ENCODE data around the gene HIVEP2. TPM values are rescaled to one million over a fixed set of nuclear protein-coding genes. Genes with fewer than 3 reads are reported as not detected.

Gene HIVEP2
- total and polyA plus RNA-seq, 4 experiments from 2014 or later = 5.0 to 92.7 (median 56.7) TPM

DNA sequence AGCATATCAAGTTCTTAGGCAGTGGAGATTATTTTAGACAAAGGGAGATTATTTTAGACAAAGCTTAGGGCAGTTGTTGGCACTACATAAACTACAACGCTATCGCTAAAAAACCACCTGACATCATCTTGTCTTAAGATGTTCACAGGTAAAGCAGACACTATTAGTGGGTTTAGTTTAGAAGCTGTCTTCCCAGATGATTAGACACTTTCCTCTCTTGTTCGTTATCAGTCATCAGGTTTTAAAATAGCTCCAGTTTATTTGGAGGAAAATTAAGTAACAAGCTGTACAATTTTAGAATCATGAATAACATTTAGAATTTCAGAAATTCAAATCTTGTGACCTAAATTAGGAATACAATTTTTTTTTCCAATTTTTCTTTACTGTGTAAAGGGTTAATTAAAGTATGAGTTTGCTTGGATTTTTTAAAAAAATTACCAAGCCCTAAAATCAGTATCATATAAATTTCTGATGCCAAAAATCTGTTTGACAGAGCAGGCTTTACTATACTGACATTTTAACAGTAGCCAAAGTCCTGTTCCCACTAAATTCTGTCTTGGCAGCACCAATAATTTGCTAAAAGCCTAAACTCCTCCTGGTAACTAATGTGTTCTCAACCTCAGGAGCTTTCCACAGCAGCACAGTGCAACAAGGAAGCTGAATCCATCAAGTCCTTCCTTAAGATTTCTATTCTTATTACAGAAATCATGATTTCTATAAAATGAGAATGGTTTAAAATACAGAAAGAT, 109.0 kb downstream of the HIVEP2 start:
- Mint-ChIP-seq H3K9me3 (no peaks in the 10 kb centered on the region), H3K4me3 (peak overlapping the region in 3 of 8 donors; percentile 13 to 53 (median 26)), H3K27me3 (no peaks in the 10 kb centered on the region), H3K36me3 (peaks cover 22 to 32% of the 10 kb centered on the region in 2 donors), H3K27ac (peak overlapping the region in 5 of 7 donors; percentile 14 to 76 (median 74)), H3K4me1 (peaks cover 59 to 78% (median 67%) of the 10 kb centered on the region in 4 donors)
- H3K4me1 ChIP-seq (ENCODE audit: insufficient read depth, low read length) = peaks cover 75% of the 10 kb centered on the region
- no peaks in the 10 kb centered on the region for H3K36me3 ChIP-seq (ENCODE audit: insufficient read depth, low read length)
- intact Hi-C loops (cut with micrococcal nuclease) = loop anchor here (1.0 kb wide), 1 partner anchor 7 kb away; no protein-coding TSS in a partner anchor
- no peak overlapping the region for H3K4me3 ChIP-seq (ENCODE audit: low read length in 2 of 2)
- no peaks in the 10 kb centered on the region for H3K9me3 ChIP-seq (ENCODE audit: control insufficient read depth in 1 of 2, low read length in 2 of 2)
- POLR2A ChIA-PET (ENCODE audit: partially characterized antibody) = interaction anchor here (0.8 to 15.4 kb wide), 10 partner anchors 9 to 111 kb away, joined by 3 to 409 read pairs (median 10); no protein-coding TSS in a partner anchor
- DNase-seq = no peak
- no peaks in the 10 kb centered on the region for H3K27me3 ChIP-seq (ENCODE audit: insufficient read depth, low read length)
- CTCF ChIA-PET (ENCODE audit: partially characterized antibody) = interaction anchor here (1.0 to 2.4 kb wide), 8 partner anchors 11 to 143 kb away, joined by 3 to 16 read pairs (median 4); no protein-coding TSS in a partner anchor
- H3K27ac ChIP-seq (ENCODE audit: low read depth, low read length) = no peak overlapping the region

DNA sequence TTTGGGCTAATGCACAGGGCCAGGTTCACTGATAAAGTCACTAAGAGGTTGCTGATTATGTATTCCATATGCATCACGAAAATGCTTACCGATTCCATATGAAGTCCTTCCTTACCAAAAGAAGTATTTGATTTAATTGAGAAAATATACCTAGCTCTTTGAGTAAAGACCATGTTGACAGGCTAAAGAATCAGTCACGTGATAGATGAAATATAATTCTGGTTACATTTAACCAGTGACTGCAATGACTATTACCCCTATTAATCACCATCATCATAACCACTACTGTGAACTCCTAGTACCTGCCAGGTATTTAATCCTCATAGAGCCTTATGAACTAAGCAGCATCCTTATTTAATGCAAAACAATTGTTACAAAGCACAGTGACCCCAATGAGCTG, 110.1 kb downstream of the HIVEP2 start:
- Mint-ChIP-seq H3K27ac (peak overlapping the region in 5 of 7 donors; percentile 9 to 40 (median 25)), H3K4me3 (peak overlapping the region in 2 of 8 donors; percentile 15 to 21), H3K9me3 (no peaks in the 10 kb centered on the region), H3K4me1 (peaks cover 65 to 84% (median 73%) of the 10 kb centered on the region in 4 donors), H3K36me3 (peaks cover 28 to 43% of the 10 kb centered on the region in 2 donors), H3K27me3 (no peaks in the 10 kb centered on the region)
- intact Hi-C loops (cut with micrococcal nuclease) = loop anchor here (1.0 kb wide), 1 partner anchor 8 kb away; no protein-coding TSS in a partner anchor
- Histone ChIP-seq H3K27me3 (ENCODE audit: insufficient read depth, low read length) (no peaks in the 10 kb centered on the region), H3K36me3 (ENCODE audit: insufficient read depth, low read length) (no peaks in the 10 kb centered on the region), H3K4me3 (ENCODE audit: low read length in 2 of 2) (no peak overlapping the region), H3K4me1 (ENCODE audit: insufficient read depth, low read length) (peaks cover 68% of the 10 kb centered on the region), H3K27ac (ENCODE audit: low read depth, low read length) (no peak overlapping the region), H3K9me3 (ENCODE audit: control insufficient read depth in 1 of 2, low read length in 2 of 2) (no peaks in the 10 kb centered on the region)
- POLR2A ChIA-PET (ENCODE audit: partially characterized antibody) = interaction anchor here (0.7 to 15.4 kb wide), 10 partner anchors 8 to 112 kb away, joined by 3 to 409 read pairs (median 4); no protein-coding TSS in a partner anchor
- DNase-seq = no peak
- CTCF ChIA-PET (ENCODE audit: partially characterized antibody) = interaction anchor here (1.1 kb wide), 1 partner anchor 59 kb away, joined by 4 read pairs; no protein-coding TSS in a partner anchor

DNA sequence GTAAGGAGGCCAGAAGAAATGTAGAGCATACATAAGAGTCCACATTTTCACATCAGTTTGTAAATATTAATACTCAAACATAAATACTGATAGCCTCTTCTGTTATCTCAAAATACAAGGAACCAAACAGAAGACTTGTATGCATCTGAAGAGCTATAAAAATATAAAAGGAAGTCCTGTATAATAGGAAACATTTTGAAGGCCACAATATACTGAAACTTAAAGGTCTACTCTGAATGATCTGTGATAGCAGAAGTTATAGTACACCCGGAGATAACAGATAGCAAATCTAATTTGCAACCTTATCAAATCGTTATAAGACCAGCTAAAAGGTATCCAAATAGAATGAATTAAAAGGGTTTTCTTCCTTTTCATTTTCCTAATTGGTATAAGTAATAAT, 111.2 kb downstream of the HIVEP2 start:
- Histone ChIP-seq H3K27ac (ENCODE audit: low read depth, low read length) (no peak overlapping the region), H3K27me3 (ENCODE audit: insufficient read depth, low read length) (no peaks in the 10 kb centered on the region), H3K9me3 (ENCODE audit: control insufficient read depth in 1 of 2, low read length in 2 of 2) (no peaks in the 10 kb centered on the region), H3K4me1 (ENCODE audit: insufficient read depth, low read length) (peaks cover 57% of the 10 kb centered on the region), H3K36me3 (ENCODE audit: insufficient read depth, low read length) (no peaks in the 10 kb centered on the region), H3K4me3 (ENCODE audit: low read length in 2 of 2) (no peak overlapping the region)
- DNase-seq = no peak
- Mint-ChIP-seq H3K9me3 (peaks cover 0 to 2% (median 0%) of the 10 kb centered on the region in 8 donors), H3K4me3 (peak overlapping the region in 1 of 8 donors; percentile 40), H3K4me1 (peaks cover 64 to 84% (median 74%) of the 10 kb centered on the region in 4 donors), H3K36me3 (peaks cover 33 to 52% of the 10 kb centered on the region in 2 donors), H3K27ac (peak overlapping the region in 2 of 7 donors; percentile 8 to 35), H3K27me3 (no peaks in the 10 kb centered on the region)
- ChIA-PET POLR2A (ENCODE audit: partially characterized antibody) (interaction anchor here (1.1 to 3.3 kb wide), 7 partner anchors 8 to 92 kb away, joined by 3 to 20 read pairs (median 4); no protein-coding TSS in a partner anchor), CTCF (ENCODE audit: partially characterized antibody) (interaction anchor here (1.4 kb wide), 1 partner anchor 10 kb away, joined by 3 read pairs; no protein-coding TSS in a partner anchor)
- intact Hi-C loops (cut with micrococcal nuclease) = no loop called here

DNA sequence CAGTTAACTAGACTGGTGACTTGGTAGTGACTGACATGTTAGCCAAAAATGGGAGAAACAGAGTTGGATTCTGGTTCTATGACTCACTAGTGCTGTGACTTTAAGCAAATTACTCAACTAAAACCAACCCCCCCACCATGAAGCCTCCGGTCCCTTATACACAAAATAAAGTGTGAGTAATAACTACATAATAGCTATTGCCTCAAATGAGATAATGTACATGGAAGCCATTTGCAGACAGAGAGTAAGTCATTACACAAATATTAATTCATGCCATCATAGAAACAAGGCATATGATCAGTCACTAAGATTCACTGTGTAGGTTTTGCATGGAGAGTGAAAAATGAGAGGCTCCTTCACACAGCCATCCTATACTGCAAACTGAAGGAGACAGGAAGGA, 111.9 kb downstream of the HIVEP2 start:
- peaks cover 33 to 53% of the 10 kb centered on the region in 2 donors for H3K36me3 Mint-ChIP-seq
- intact Hi-C loops (cut with micrococcal nuclease) = no loop called here
- H3K27me3 Mint-ChIP-seq = no peaks in the 10 kb centered on the region
- Histone ChIP-seq H3K4me1 (ENCODE audit: insufficient read depth, low read length) (peaks cover 53% of the 10 kb centered on the region), H3K27me3 (ENCODE audit: insufficient read depth, low read length) (no peaks in the 10 kb centered on the region), H3K9me3 (ENCODE audit: control insufficient read depth in 1 of 2, low read length in 2 of 2) (no peaks in the 10 kb centered on the region), H3K36me3 (ENCODE audit: insufficient read depth, low read length) (no peaks in the 10 kb centered on the region), H3K4me3 (ENCODE audit: low read length in 2 of 2) (no peak overlapping the region), H3K27ac (ENCODE audit: low read depth, low read length) (no peak overlapping the region)
- H3K4me1 Mint-ChIP-seq = peaks cover 60 to 83% (median 73%) of the 10 kb centered on the region in 4 donors
- no peak for DNase-seq
- ChIA-PET POLR2A (ENCODE audit: partially characterized antibody) (interaction anchor here (1.1 to 3.3 kb wide), 7 partner anchors 9 to 93 kb away, joined by 3 to 20 read pairs (median 4); no protein-coding TSS in a partner anchor), CTCF (ENCODE audit: partially characterized antibody) (interaction anchor here (1.4 kb wide), 1 partner anchor 9 kb away, joined by 3 read pairs; no protein-coding TSS in a partner anchor)
- H3K27ac Mint-ChIP-seq = peak overlapping the region in 4 of 7 donors; percentile 15 to 77 (median 68)
- peaks cover 0 to 2% (median 0%) of the 10 kb centered on the region in 8 donors for H3K9me3 Mint-ChIP-seq
- peak overlapping the region in 5 of 8 donors; percentile 8 to 68 (median 38) for H3K4me3 Mint-ChIP-seq

DNA sequence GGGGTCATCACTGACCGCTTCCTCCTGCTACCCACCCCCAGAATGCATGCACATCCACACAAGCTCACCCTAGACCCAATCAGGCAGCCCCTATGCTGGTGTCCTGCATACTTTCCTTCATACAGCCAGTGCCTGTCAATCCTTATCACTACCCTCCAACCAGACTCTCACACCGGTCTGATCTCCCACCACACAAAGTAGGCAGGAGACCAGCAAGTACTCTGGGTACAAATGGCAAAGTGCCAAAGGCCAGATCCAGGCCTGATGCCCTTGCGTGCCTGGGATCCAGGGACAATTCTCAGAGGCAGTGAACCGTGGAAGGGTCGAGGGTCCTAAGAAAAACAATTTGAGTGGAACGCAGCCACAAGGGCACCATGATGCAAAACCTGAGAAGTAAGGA, 114.2 kb downstream of the HIVEP2 start:
- Histone ChIP-seq H3K27me3 (ENCODE audit: insufficient read depth, low read length) (no peaks in the 10 kb centered on the region), H3K4me3 (ENCODE audit: low read length in 2 of 2) (no peak overlapping the region), H3K9me3 (ENCODE audit: control insufficient read depth in 1 of 2, low read length in 2 of 2) (no peaks in the 10 kb centered on the region), H3K4me1 (ENCODE audit: insufficient read depth, low read length) (peaks cover 50% of the 10 kb centered on the region), H3K27ac (ENCODE audit: low read depth, low read length) (no peak overlapping the region), H3K36me3 (ENCODE audit: insufficient read depth, low read length) (no peaks in the 10 kb centered on the region)
- intact Hi-C loops (cut with micrococcal nuclease) = no loop called here
- Mint-ChIP-seq H3K9me3 (peaks cover 0 to 2% (median 0%) of the 10 kb centered on the region in 8 donors), H3K4me3 (peak overlapping the region in 2 of 8 donors; percentile 17 to 24), H3K27ac (peak overlapping the region in 6 of 7 donors; percentile 37 to 67 (median 44)), H3K4me1 (peaks cover 58 to 80% (median 71%) of the 10 kb centered on the region in 4 donors), H3K27me3 (no peaks in the 10 kb centered on the region), H3K36me3 (peaks cover 36 to 53% of the 10 kb centered on the region in 2 donors)
- ChIA-PET POLR2A (ENCODE audit: partially characterized antibody) (interaction anchor here (1.3 to 3.9 kb wide), 4 partner anchors 8 to 12 kb away, joined by 4 to 19 read pairs (median 11); no protein-coding TSS in a partner anchor), CTCF (ENCODE audit: partially characterized antibody) (interaction anchor here (0.8 kb wide), 1 partner anchor 10 kb away, joined by 3 read pairs; no protein-coding TSS in a partner anchor)
- no peak for DNase-seq

DNA sequence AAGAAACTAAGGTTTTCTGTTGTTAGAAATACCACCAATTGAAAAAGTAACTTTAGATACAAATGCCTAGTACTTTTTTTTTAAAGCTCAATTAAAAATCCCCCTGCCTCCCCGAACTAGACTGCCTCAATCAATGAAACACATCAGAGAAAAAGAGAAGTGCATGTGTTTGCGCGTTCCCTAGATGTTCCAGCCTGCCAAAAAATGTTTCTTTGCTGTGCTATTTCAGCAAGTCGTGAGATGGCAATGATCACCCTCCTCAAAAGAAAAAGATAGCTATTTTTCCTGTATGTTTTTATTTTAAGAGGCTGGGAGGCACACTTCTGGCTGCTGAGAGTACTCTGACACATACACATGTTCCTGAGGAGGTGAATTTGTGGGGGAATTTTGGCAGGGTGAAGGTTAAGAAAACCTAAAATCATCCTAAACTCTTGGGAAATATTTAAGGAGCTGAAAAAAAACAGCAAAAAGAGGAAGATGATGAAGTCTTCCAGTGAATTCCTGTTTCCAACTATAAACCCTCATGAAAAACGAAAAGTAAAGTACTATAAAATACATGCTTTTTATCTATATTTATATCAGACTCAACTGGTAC, 114.8 kb downstream of the HIVEP2 start:
- H3K4me3 Mint-ChIP-seq = peak overlapping the region in 1 of 8 donors; percentile 8
- no peaks in the 10 kb centered on the region for H3K27me3 ChIP-seq (ENCODE audit: insufficient read depth, low read length)
- H3K36me3 Mint-ChIP-seq = peaks cover 32 to 48% of the 10 kb centered on the region in 2 donors
- H3K9me3 Mint-ChIP-seq = peaks cover 0 to 2% (median 0%) of the 10 kb centered on the region in 8 donors
- no peak for DNase-seq
- no peak overlapping the region for H3K4me3 ChIP-seq (ENCODE audit: low read length in 2 of 2)
- H3K4me1 ChIP-seq (ENCODE audit: insufficient read depth, low read length) = peaks cover 46% of the 10 kb centered on the region
- H3K27ac Mint-ChIP-seq = peak overlapping the region in 5 of 7 donors; percentile 5 to 80 (median 47)
- H3K27ac ChIP-seq (ENCODE audit: low read depth, low read length) = no peak overlapping the region
- intact Hi-C loops (cut with micrococcal nuclease) = no loop called here
- no peaks in the 10 kb centered on the region for H3K27me3 Mint-ChIP-seq
- ChIA-PET POLR2A (ENCODE audit: partially characterized antibody) (interaction anchor here (0.8 to 3.9 kb wide), 7 partner anchors 8 to 98 kb away, joined by 3 to 19 read pairs (median 4); no protein-coding TSS in a partner anchor), CTCF (ENCODE audit: partially characterized antibody) (interaction anchor here (0.8 to 1.2 kb wide), 2 partner anchors 9 to 10 kb away, joined by 3 read pairs; no protein-coding TSS in a partner anchor)
- peaks cover 55 to 76% (median 67%) of the 10 kb centered on the region in 4 donors for H3K4me1 Mint-ChIP-seq
- H3K9me3 ChIP-seq (ENCODE audit: control insufficient read depth in 1 of 2, low read length in 2 of 2) = no peaks in the 10 kb centered on the region
- H3K36me3 ChIP-seq (ENCODE audit: insufficient read depth, low read length) = no peaks in the 10 kb centered on the region
